GM06990 (cell line): ENCODE data around the gene JAGN1.

ENCODE experiments used
- DNase-seq: peaks from one replicate; pipeline ENCODE4 v3.0.0-alpha.2; 2011; ENCODE audit not compliant: insufficient read length; ENCODE audit errors: extremely low read depth
- H3K27me3 ChIP-seq: replicated peaks from 2 replicates; pipeline ENCODE4 v1.6.0; 2011; ENCODE audit warnings: low read length; ENCODE audit not compliant: control insufficient read depth, insufficient read depth
- H3K36me3 ChIP-seq: 2 replicates; pipeline ENCODE4 v1.5.1; 2011; ENCODE audit warnings: low read length; ENCODE audit not compliant: control insufficient read depth, insufficient read depth
- H3K4me3 ChIP-seq: replicated peaks from 2 replicates; pipeline ENCODE4 v1.5.1; 2011; ENCODE audit warnings: low read depth, mild to moderate bottlenecking, control low read depth, low read length
- TF ChIP-seq, protein P1 (sequence below): IDR thresholded peaks from 2 replicates; pipeline ENCODE4 v1.5.1; 2011; ENCODE audit warnings: low read length, control low read depth, mild to moderate bottlenecking, inconsistent platforms; ENCODE audit not compliant: insufficient read depth, poor library complexity, severe bottlenecking

Gene JAGN1

DNA sequence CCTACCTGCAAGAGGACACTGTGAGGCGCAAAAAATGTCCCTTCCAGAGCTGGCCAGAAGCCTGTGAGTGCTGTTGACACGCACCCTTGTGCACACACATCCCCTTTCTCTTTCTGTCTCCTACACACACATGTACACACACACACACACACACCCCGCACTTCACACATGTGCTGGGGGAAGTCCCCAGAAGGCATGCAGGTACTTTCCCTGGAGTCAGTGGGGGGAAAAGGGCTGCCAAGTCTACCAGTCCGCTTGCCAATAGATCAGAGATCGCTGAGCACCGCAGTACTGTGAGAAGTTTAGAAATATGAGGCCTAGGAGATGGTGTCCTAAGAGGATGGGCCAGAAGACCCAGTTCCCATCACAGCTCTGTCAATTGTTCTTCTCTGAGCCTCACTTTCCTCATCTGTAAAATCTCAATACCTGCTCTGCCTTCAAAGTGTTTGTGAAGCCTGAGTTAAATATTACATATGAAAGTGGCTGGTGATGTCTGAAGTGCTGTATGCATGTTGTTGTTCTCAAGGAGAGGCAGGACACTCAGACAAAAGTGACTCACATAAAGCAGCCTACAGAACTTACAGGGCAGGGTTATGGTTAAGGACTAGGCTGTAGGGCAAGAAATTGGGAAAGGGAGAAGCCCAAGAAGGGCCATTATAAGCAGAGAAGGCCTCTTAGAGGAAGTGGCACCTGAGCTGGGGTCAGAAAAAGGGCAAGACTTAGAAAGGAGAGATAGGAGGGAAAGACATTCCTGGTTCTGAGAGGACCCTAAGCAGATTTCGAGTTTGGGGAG lies 19.0 kb downstream of the JAGN1 start:
- TF ChIP-seq, protein P1, sequence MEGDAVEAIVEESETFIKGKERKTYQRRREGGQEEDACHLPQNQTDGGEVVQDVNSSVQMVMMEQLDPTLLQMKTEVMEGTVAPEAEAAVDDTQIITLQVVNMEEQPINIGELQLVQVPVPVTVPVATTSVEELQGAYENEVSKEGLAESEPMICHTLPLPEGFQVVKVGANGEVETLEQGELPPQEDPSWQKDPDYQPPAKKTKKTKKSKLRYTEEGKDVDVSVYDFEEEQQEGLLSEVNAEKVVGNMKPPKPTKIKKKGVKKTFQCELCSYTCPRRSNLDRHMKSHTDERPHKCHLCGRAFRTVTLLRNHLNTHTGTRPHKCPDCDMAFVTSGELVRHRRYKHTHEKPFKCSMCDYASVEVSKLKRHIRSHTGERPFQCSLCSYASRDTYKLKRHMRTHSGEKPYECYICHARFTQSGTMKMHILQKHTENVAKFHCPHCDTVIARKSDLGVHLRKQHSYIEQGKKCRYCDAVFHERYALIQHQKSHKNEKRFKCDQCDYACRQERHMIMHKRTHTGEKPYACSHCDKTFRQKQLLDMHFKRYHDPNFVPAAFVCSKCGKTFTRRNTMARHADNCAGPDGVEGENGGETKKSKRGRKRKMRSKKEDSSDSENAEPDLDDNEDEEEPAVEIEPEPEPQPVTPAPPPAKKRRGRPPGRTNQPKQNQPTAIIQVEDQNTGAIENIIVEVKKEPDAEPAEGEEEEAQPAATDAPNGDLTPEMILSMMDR = no peak
- Histone ChIP-seq H3K4me3 (no peak overlapping the region), H3K27me3 (no peaks in the 10 kb centered on the region), H3K36me3 (no peaks in the 10 kb centered on the region)
- DNase-seq = no peak

DNA sequence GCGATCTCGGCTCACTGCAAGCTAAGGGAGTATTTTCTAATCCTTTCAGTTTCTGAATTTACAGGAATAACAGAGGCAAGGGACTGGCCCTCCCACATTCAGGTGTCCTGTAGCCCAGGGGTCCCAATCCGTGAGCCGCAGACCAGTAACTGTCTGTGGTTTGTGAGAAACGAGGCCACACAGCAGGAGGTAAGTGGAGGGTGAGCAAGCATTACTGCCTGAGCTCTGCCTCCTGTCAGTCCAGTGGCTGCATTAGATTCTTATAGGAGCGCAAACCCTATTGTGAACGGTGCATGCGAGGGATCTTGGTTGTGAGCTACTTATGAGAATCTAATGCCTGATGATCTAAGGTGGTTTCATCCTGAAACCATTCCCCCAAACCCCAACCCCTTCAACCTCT lies 21.5 kb downstream of the JAGN1 start:
- TF ChIP-seq, protein P1 = no peak
- no peaks in the 10 kb centered on the region for H3K36me3 ChIP-seq
- no peaks in the 10 kb centered on the region; the same call in none of the 2 replicates for H3K27me3 ChIP-seq
- no peak overlapping the region for H3K4me3 ChIP-seq
- DNase-seq = no peak

DNA sequence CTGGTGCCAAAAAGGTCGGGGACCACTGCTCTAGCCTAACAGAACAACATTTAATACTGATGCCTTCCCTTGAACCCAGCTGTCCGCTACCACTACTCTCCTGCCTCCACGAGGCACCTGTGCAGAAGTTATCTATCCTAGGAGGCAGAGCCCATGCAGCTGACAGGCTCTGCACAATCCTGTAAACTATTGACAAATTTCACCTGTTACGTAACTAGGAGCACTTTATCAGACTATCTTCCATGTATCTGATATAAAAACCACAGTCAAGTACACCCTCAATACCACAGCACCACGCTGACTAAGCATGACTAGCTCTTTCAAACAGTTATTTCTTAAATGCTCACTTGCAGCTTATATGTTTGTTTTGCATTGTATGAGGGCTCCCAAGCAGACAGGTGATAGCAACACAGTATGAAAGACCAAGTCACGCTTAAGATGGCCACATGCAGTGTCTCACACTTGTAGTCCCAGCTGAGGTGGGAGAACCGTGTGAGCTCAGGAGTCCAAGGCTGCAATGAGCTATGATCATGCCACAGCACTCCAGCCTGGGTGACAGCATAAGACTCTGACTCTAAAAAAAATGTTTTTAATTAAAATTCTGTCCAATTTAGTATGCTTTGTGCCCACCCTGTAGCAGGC lies 22.0 kb downstream of the JAGN1 start:
- TF ChIP-seq, protein P1 = no peak
- Histone ChIP-seq H3K4me3 (no peak overlapping the region), H3K36me3 (no peaks in the 10 kb centered on the region), H3K27me3 (no peaks in the 10 kb centered on the region; the same call in none of the 2 replicates)
- DNase-seq = no peak

DNA sequence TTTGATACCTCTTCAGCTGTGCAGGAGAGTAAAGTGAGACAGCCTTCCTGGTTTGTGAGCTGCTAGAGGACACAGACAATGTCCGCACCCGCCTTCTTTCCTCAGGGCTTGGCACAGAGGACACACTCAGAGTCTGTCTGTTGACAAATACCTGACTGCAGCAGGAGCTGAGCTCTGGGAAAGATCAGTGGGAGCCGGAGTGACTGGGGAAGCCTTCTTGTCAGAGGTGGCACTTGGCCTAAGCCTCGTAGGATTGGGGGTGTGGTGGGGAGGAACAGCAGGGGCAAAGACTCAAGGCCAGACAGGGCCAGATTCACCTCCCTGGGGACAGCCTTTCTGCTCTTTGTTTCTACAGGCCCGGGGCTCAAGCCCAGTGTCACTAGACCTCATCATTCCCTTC lies 23.2 kb downstream of the JAGN1 start:
- Histone ChIP-seq H3K27me3 (no peaks in the 10 kb centered on the region; the same call in none of the 2 replicates), H3K36me3 (no peaks in the 10 kb centered on the region), H3K4me3 (no peak overlapping the region)
- TF ChIP-seq, protein P1 = no peak
- no peak for DNase-seq

DNA sequence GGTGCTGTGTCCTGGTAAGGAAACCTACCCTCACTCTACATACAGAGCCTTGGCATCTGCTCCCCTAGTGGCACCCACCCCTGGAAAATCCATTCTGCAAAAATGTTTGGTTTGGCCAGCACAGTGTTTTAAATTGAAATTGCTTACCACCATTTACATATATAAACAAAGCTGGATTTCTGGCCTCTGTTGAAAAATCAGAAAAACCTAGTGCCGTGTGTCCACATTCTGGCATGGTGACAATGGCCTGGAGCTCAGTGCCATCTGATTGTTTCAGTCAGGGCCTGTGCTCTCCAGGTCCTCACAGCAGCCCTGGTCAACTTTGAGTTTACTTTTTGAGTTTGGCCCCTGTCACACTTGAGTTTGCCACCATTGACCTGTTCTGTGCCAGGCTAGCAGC lies 23.6 kb downstream of the JAGN1 start:
- DNase-seq = no peak
- TF ChIP-seq, protein P1 = no peak
- no peaks in the 10 kb centered on the region for H3K36me3 ChIP-seq
- H3K27me3 ChIP-seq = no peaks in the 10 kb centered on the region; the same call in none of the 2 replicates
- H3K4me3 ChIP-seq = no peak overlapping the region
